GM19372 (cell line): ENCODE measurements around the gene MFAP5.

Experiments used
- ATAC-seq: cut with Tn5 transposase; IDR thresholded peaks from one replicate; pipeline ENCODE4 v1.9.1; 2021; ENCODE audit warnings: mild to moderate bottlenecking, low read depth, moderate library complexity; ENCODE audit not compliant: unreplicated experiment

The MFAP5 gene

GRCh38 chr12:8662593-8662992 lies at the start of gene MFAP5:
Gene MFAP5 (minus strand): TSS chr12:8662826. CDS start chr12:8662104, 722 bp downstream.
- no peak for ATAC-seq

GRCh38 chr12:8709124-8709830 lies 46.7 kb upstream of the MFAP5 start:
- ATAC-seq = no peak

GRCh38 chr12:8702159-8702558 lies 39.5 kb upstream of the MFAP5 start:
- no peak for ATAC-seq

- ATAC-seq = no peak
These were observed 38.5 kb upstream of the MFAP5 start for GRCh38 chr12:8701046-8701660.

- ATAC-seq = no peak
These were observed 37.1 kb upstream of the MFAP5 start for GRCh38 chr12:8699714-8700113.

- ATAC-seq = no peak
These were observed 36.3 kb upstream of the MFAP5 start for GRCh38 chr12:8698879-8699278.

- ATAC-seq = peak; percentile 26
These were observed 35.7 kb upstream of the MFAP5 start for GRCh38 chr12:8698132-8698851.

GRCh38 chr12:8697476-8698131 lies 35.0 kb upstream of the MFAP5 start, which contains the start of gene RIMKLB:
Gene RIMKLB (plus strand): TSS chr12:8697991. CDS start chr12:8713867, 15,876 bp downstream.
- peak; percentile 82 for ATAC-seq

- ATAC-seq = peak; percentile 29
These were observed 34.5 kb upstream of the MFAP5 start for GRCh38 chr12:8697120-8697475.

- no peak for ATAC-seq
These were observed 33.9 kb upstream of the MFAP5 start for GRCh38 chr12:8696442-8697090.

GRCh38 chr12:8695116-8695515 lies 32.5 kb upstream of the MFAP5 start:
- ATAC-seq = no peak

- no peak for ATAC-seq
These were observed 29.9 kb upstream of the MFAP5 start for GRCh38 chr12:8692573-8692972.

GRCh38 chr12:8689681-8690080 lies 27.1 kb upstream of the MFAP5 start:
- ATAC-seq = no peak

- ATAC-seq = no peak
These were observed 25.4 kb upstream of the MFAP5 start for GRCh38 chr12:8687846-8688601.

- no peak for ATAC-seq
These were observed 22.4 kb upstream of the MFAP5 start for GRCh38 chr12:8685051-8685450.

GRCh38 chr12:8681129-8681884 lies 18.7 kb upstream of the MFAP5 start:
- no peak for ATAC-seq

GRCh38 chr12:8680533-8680932 lies 17.9 kb upstream of the MFAP5 start:
- ATAC-seq = no peak

- no peak for ATAC-seq
These were observed 16.1 kb upstream of the MFAP5 start for GRCh38 chr12:8678661-8679111.

GRCh38 chr12:8677362-8677761 lies 14.7 kb upstream of the MFAP5 start:
- no peak for ATAC-seq
